ENCODE data around the gene PXK. TPM values are rescaled to one million over a fixed set of nuclear protein-coding genes. Genes with fewer than 3 reads are reported as not detected.

The PXK gene
- total RNA-seq, 1 experiment from 2014 or later = 4.4 TPM

GRCh38 chr3:58432905-58433304, 100.2 kb downstream of the PXK start:
- ChIA-PET CTCF (no interaction called here), POLR2A (ENCODE audit: unreplicated experiment) (no interaction called here)
- BruUV-seq (replicated peaks) = TSS peak; percentile 33

GRCh38 chr3:58433400-58434167, 100.9 kb downstream of the PXK start, which contains the start of gene PDHB:
Gene PDHB, minus strand, starts transcription at chr3:58433832. Its CDS starts 23 bp downstream, at chr3:58433809.
- no peaks in the 10 kb centered on the region for H3K9me3 ChIP-seq (ENCODE audit: insufficient read depth, low read depth)
- TF ChIP-seq EZH2 (IDR thresholded peaks at IDR 0.05; ENCODE audit: low read depth) = no peak
- TF ChIP-seq CTCF (conservative IDR thresholded peaks at IDR 0.05) = no peak; the same call in 1 of the 2 replicates
- peaks cover 13% of the 10 kb centered on the region for H3K4me1 ChIP-seq (replicated peaks; ENCODE audit: insufficient read depth)
- no peak within 1 kb of the TSS for H3K27ac ChIP-seq
- CTCF ChIA-PET = no interaction called here
- peak; percentile 67 to 87 for DNase-seq
- no peaks in the 10 kb centered on the region; the same call in 1 of the 2 replicates for H3F3A ChIP-seq (ENCODE audit: insufficient read depth, low read depth)
- H3K4me3 ChIP-seq = peak within 1 kb of the TSS; percentile 84
- H3K9me2 ChIP-seq (ENCODE audit: insufficient read depth) = no peaks in the 10 kb centered on the region
- peak within 1 kb of the TSS; percentile 89 for H2AFZ ChIP-seq
- no peaks in the 10 kb centered on the region for H3K27me3 ChIP-seq (ENCODE audit: insufficient read depth, low read depth)
- peak within 1 kb of the TSS; percentile 95 for H3K4me2 ChIP-seq
- POLR2A ChIA-PET (ENCODE audit: unreplicated experiment) = interaction anchor here (0.6 kb wide), 1 partner anchor 1066 kb away, joined by 5 read pairs; no protein-coding TSS in a partner anchor
- no peaks in the 10 kb centered on the region for H4K20me1 ChIP-seq (ENCODE audit: insufficient read depth)
- intact Hi-C loops (cut with micrococcal nuclease; ENCODE audit: unreplicated experiment) = loop anchor here (1.0 to 5.0 kb wide), 3 partner anchors 39 to 174 kb away; no protein-coding TSS in a partner anchor
- BruUV-seq (replicated peaks) = no TSS peak
- peaks cover 26% of the 10 kb centered on the region; the same call in 1 of the 2 replicates for H3K36me3 ChIP-seq (ENCODE audit: low read depth)
- peaks cover 17% of the 10 kb centered on the region for H3K79me2 ChIP-seq (ENCODE audit: low read depth)

More at GRCh38 chr3:58432905-58433304, 100.2 kb downstream of the PXK start:
- no peaks in the 10 kb centered on the region for H3K9me2 ChIP-seq (ENCODE audit: insufficient read depth)
- peaks cover 33% of the 10 kb centered on the region; the same call in 1 of the 2 replicates for H3K36me3 ChIP-seq (ENCODE audit: low read depth)
- H3K9me3 ChIP-seq (ENCODE audit: insufficient read depth, low read depth) = no peaks in the 10 kb centered on the region
- peaks cover 2% of the 10 kb centered on the region; the same call in 1 of the 2 replicates for H3F3A ChIP-seq (ENCODE audit: insufficient read depth, low read depth)
- peak overlapping the region; percentile 84 for H3K4me3 ChIP-seq
- peak overlapping the region; percentile 95 for H3K4me2 ChIP-seq
- H2AFZ ChIP-seq = peak overlapping the region; percentile 89; the same call in 1 of the 2 replicates
- peaks cover 13% of the 10 kb centered on the region for H3K4me1 ChIP-seq (replicated peaks; ENCODE audit: insufficient read depth)
- no peaks in the 10 kb centered on the region for H4K20me1 ChIP-seq (ENCODE audit: insufficient read depth)
- no peak overlapping the region for H3K27ac ChIP-seq
- no peaks in the 10 kb centered on the region for H3K27me3 ChIP-seq (ENCODE audit: insufficient read depth, low read depth)
- H3K79me2 ChIP-seq (ENCODE audit: low read depth) = peaks cover 17% of the 10 kb centered on the region
- no peak for TF ChIP-seq CTCF (conservative IDR thresholded peaks at IDR 0.05)
- TF ChIP-seq EZH2 (IDR thresholded peaks at IDR 0.05; ENCODE audit: low read depth) = no peak
- no peak for DNase-seq
- intact Hi-C loops (cut with micrococcal nuclease; ENCODE audit: unreplicated experiment) = loop anchor here (1.0 to 5.0 kb wide), 3 partner anchors 39 to 174 kb away; no protein-coding TSS in a partner anchor

- DNase-seq = no peak
- POLR2A ChIA-PET (ENCODE audit: unreplicated experiment) = no interaction called here
- Histone ChIP-seq H3K4me1 (replicated peaks; ENCODE audit: insufficient read depth) (peaks cover 13% of the 10 kb centered on the region), H3K9me3 (ENCODE audit: insufficient read depth, low read depth) (no peaks in the 10 kb centered on the region), H3K9me2 (ENCODE audit: insufficient read depth) (no peaks in the 10 kb centered on the region), H3K36me3 (ENCODE audit: low read depth) (peaks cover 26% of the 10 kb centered on the region; the same call in 1 of the 2 replicates), H3K27ac (no peak overlapping the region), H3K79me2 (ENCODE audit: low read depth) (peaks cover 17% of the 10 kb centered on the region), H2AFZ (peak overlapping the region; percentile 81; the same call in 1 of the 2 replicates), H3K4me3 (peak overlapping the region; percentile 84; the same call in 1 of the 2 replicates), H4K20me1 (ENCODE audit: insufficient read depth) (no peaks in the 10 kb centered on the region), H3F3A (ENCODE audit: insufficient read depth, low read depth) (no peaks in the 10 kb centered on the region; the same call in 1 of the 2 replicates), H3K4me2 (no peak overlapping the region; the same call in none of the 2 replicates), H3K27me3 (ENCODE audit: insufficient read depth, low read depth) (no peaks in the 10 kb centered on the region)
- TSS peak; percentile 65 for BruUV-seq (replicated peaks)
- TF ChIP-seq EZH2 (IDR thresholded peaks at IDR 0.05; ENCODE audit: low read depth) (no peak), CTCF (conservative IDR thresholded peaks at IDR 0.05) (no peak)
- intact Hi-C loops (cut with micrococcal nuclease; ENCODE audit: unreplicated experiment) = loop anchor here (5.0 kb wide), 2 partner anchors 38 to 173 kb away; no protein-coding TSS in a partner anchor
- CTCF ChIA-PET = no interaction called here
Measured at GRCh38 chr3:58434168-58434504, 101.4 kb downstream of the PXK start.
